GM19397 (cell line): Measurements from ENCODE around the gene SMAD1.
"Not testable (repeated sequence)": the region's sequence is repeated elsewhere in the genome, so short reads cannot be mapped to it uniquely, and the experiment has no call there.

Source experiments
- ATAC-seq: cut with Tn5 transposase; IDR thresholded peaks from one replicate; pipeline ENCODE4 v1.9.1; 2021; ENCODE audit warnings: mild to moderate bottlenecking, moderate library complexity; ENCODE audit not compliant: unreplicated experiment

SMAD1 gene

DNA sequence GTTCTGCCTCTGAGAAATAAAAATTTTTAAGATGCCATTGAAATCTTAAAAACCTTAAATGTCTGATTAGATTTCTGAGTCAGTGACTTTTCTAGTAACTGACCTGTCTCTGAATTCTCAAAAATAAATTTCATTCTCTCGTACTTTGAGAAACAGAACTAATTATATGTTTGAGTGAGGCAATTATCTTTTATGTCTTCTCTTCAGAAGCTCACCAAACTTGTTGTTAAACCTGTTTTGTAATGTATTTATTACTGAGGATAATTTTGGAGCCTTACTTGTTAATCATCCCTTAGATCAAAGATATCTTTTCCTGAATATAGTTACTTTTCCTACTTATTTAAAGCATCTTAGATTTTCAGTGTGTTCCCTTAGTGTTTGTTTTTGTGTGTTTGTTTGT lies 73.0 kb downstream of the SMAD1 start:
- ATAC-seq: no peak

DNA sequence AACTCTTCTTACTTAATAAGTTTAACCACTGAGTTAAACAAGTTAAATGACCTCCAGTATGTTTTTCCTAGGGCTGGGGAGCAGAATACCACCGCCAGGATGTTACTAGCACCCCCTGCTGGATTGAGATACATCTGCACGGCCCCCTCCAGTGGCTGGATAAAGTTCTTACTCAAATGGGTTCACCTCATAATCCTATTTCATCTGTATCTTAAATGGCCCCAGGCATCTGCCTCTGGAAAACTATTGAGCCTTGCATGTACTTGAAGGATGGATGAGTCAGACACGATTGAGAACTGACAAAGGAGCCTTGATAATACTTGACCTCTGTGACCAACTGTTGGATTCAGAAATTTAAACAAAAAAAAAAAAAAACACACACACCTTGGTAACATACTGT lies 76.1 kb downstream of the SMAD1 start:
- peak; percentile 81 for ATAC-seq

- no peak for ATAC-seq
These were observed 81.8 kb downstream of the SMAD1 start for GRCh38 chr4:145563293-145563985.

- no peak for ATAC-seq
These were observed 82.9 kb downstream of the SMAD1 start for GRCh38 chr4:145564540-145564939.

GRCh38 chr4:145565328-145565727 lies 83.7 kb downstream of the SMAD1 start:
- ATAC-seq: no peak

DNA sequence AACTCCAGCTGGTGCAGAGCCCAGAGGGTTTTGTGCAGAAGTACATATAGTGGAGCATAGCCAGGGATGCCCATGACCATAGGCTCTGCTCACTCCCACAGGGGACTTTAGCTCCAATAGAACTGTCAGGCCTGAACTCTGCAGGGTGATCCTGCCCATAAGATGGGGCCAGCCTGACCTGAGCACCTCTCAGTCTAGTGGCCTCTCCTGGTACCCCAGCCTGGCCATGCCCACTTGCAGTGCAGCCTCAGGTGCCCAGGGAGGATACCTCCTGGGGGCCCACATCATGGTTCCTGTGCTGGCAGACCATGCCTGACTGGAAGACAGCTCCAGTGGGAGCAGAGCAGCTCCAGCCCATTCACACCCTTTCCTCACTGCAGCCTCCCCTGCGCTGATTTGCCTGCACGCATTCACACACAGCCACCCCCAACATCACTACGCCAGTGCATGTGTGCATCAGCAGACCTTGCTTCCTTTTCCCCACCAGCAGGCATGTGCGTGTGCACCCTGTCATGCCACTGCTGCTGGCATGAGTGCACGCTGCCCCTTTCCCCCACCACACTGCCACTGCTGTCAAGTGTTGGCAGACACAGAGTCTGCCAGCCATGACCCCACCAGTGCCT lies 84.5 kb downstream of the SMAD1 start:
- ATAC-seq: no peak

DNA sequence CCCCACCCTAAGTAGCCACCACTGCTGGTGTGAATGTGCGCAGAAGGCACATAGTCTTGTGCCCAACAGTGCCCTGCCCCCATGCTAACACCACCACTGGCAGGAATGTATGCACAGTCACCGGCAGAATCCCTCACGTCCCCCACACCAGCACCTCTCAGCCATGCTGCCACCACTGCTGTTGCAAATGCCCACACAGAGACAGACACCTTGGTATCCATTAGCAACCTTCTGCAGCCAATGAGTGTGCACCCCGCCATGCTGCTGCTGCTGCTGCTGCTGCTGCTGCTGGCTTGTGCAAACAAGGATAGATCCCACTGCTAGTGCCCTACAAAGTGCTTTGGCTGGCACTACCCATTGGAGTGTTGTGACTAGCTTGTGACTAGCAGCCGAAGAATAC lies 85.1 kb downstream of the SMAD1 start:
- ATAC-seq: no peak

GRCh38 chr4:145567516-145567915 lies 85.9 kb downstream of the SMAD1 start:
- ATAC-seq: no peak

- ATAC-seq: not testable (repeated sequence)
These were observed 92.9 kb downstream of the SMAD1 start for GRCh38 chr4:145574546-145574945.

DNA sequence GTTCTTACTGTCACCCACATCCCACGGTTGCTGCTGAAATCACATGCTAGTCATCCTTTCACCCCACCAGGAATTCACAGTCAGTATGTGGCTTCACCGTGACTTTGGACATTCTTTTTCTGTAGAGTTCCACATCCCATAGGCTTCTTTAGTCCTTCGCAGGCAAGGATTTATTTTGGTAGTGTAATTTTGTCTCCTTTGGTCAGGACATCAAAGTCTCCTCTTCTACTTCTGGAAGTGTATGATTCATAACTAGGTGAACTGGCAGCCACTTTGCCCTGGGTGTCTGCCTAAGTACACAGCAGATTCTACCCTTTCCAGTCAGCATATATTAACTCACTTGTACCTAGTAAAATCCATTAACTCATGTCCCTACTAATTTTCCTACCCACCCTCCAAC lies 99.3 kb downstream of the SMAD1 start:
- ATAC-seq: no peak

DNA sequence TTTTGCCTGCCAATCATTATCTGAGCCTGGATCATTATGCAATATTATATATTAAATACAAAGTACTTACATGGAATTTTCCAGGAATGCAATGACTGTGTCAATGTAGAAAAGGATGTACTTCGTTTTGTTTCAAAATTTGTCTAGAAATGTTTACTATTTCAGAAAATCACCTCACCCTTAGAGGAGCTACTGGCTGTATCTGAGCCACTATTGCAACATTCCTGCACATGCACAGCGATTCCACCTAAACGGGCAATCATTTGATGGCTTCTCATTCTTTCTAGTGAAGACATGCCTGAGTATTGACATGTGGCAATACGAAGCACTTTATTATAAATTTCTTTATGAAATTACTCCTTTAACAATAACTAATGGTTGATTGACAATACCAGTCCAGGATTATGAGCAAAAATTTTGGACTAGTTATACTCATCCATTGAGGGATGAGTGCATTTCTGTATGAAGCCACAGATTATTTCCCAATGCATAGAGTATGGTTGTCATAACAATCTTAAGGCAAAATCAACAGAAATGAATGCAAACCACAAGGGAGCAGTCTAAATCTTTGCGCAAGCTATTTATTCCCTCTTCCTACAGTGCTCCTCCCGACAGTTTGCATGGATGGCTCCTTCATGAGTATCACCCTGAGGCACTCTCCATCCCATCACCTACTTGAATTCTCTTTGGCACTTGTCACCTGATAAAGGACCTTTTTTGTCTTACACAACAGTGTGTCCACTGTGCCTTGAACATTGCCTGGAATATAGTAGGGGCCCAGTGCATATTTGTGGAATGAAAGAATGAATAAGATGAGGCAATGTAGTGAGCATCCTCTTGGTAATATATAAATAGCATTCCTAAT lies 101.8 kb downstream of the SMAD1 start:
- ATAC-seq: no peak

GRCh38 chr4:145587088-145587754 lies 105.6 kb downstream of the SMAD1 start:
- no peak for ATAC-seq

DNA sequence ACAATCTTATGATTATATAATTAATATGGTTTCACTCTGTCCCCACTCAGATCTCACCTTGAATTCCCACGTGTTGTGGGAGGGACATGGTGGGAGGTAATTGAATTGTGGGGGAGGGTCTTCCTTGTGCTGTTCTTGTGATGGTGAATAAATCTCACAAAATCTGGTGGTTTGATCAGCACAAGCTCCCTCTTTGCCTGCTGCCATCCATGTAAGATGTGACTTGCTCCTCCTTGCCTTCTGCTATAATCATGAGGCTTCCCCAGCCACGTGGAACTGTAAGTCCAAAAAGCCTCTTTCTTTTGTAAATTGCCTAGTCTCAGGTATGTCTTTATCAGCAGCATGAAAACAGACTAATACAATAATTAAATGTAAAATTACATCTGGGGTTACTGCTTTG lies 107.7 kb downstream of the SMAD1 start:
- ATAC-seq: not testable (repeated sequence)

DNA sequence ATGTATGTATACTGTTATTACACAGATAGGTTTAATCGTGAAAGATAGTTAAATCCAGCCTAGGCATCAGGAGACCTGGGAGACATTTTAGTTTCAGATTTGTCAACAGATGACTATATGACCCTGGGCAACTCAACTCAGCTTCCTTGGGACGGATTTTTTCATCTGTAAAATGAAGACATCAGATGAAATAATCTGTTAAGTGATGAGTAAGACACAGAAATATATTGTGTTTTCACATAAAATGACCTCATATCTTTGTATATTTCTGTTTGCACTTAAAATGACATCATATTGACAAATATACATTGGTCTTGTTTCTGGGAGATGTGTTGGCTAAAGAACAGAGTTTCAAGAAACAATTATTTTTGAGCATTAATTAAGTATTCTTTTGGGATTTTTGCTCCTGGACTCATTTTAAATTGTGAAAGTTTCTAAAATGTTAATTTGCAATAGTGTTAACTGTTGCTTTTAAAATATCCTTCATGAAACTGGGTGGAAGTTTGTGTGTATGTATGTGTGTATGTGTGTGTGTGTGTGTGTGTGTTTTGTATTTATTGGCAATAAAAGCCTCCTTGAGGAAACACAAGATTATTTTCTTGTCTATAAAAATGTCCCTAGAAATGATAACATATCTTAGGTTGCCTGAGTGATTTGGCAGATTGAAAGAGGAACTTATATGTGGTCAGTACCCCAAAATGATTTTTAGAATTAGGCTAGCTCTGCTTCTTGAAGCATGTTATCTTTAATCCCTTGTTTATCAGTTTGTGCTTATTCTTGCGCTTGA lies 108.5 kb downstream of the SMAD1 start:
- ATAC-seq: no peak

DNA sequence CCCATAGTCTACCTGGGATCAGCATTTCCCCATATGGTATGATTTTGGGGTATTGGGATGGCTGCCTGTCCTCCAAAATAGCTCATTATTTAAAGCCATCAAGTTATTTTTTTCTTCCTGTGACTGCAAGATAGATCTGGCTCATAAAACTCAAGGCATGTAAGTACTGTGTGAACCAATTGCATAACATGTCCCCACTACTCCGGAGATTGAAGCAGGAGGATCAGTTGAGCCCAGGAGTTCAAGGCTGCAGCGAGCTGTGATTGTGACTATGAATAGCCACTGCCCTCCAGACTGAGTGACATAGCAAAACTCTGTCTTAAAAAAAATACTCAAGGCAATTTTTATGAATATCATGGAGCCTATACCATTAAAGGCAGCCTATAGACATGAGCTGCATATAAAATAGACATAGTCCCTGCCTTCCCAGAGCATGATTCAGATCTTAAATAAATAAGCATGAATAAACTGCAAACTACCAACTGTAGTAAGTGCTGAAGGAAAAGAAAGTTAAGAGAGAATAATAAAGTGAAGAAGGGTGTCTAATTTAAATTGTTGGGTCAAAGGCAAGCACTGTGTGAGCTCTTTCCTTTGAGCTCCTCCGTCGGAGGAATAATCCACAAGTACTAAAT lies 120.6 kb downstream of the SMAD1 start:
- ATAC-seq: no peak

DNA sequence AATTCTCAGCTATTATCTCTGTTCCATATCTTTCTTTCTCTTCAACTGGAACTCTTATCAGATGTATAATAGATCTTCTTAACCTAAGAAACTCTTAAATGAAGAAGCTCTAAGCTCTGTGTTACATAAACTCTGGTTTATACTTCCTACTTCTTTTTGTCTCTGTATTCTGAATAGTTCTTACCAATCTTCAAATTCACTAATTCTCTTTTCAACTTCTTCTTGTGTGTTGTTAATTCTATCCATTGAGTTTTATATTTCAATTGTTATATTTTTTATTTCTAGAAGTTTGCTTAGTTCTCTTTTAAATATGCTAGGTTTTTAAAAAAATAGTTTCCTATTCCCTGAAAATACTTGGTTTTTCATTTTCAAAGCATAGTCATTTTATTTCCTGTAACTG lies 124.3 kb downstream of the SMAD1 start:
- no peak for ATAC-seq
